ENCODE results near the gene MARK3. TPM values are rescaled to one million over a fixed set of nuclear protein-coding genes. Genes with fewer than 3 reads are reported as not detected.

MARK3 gene
- total and polyA plus RNA-seq, 10 of the 15 experiments (the other 5 are each of a cell fraction or from before 2014, with no cell fraction given): 10.7 to 75.1 (median 41.4) TPM

GRCh38 chr14:103533999-103534575, 148.9 kb downstream of the MARK3 start:
- Histone ChIP-seq H3K9me3 (replicated peaks; ENCODE audit: control insufficient read depth, insufficient read depth, low read length) (no peaks in the 10 kb centered on the region), H3K4me2 (ENCODE audit: control insufficient read depth, insufficient read depth) (no peak overlapping the region), H3K79me2 (ENCODE audit: control insufficient read depth, insufficient read depth, low read length) (peaks cover 24% of the 10 kb centered on the region), H2AFZ (ENCODE audit: control insufficient read depth, low read depth, low read length) (no peak overlapping the region), H3K27ac (ENCODE audit: control insufficient read depth, insufficient read depth) (no peak overlapping the region), H3K27me3 (replicated peaks in 1 of 2; ENCODE audit: control insufficient read depth in 2 of 2, insufficient read depth in 2 of 2, low read length in 1 of 2) (no peaks in the 10 kb centered on the region), H3K4me3 (no peak overlapping the region), H4K20me1 (ENCODE audit: control insufficient read depth, insufficient read depth) (no peaks in the 10 kb centered on the region), H3K9ac (ENCODE audit: control insufficient read depth, insufficient read depth, low read length) (no peak overlapping the region), H3K4me1 (ENCODE audit: control insufficient read depth, insufficient read depth, low read length) (peaks cover 6% of the 10 kb centered on the region), H3K36me3 (ENCODE audit: control insufficient read depth in 2 of 2, insufficient read depth in 2 of 2, low read length in 1 of 2) (peaks cover 0 to 6% of the 10 kb centered on the region in 2 experiments; a peak in 2 of 4 replicates)
- CTCF ChIA-PET: no interaction called here
- SMC1A ChIA-PET (ENCODE audit: uncharacterized antibody, unreplicated experiment): no interaction called here
- RAD21 ChIA-PET (ENCODE audit: unreplicated experiment): no interaction called here
- DNase-seq (ENCODE audit: low read depth, low spot score) (no peak), FAIRE-seq (no peak), ATAC-seq (no peak)
- intact Hi-C loops (cut with micrococcal nuclease; ENCODE audit: unreplicated experiment) (no loop called here), in situ Hi-C loops (cut with MboI) (no loop called here)
- TF ChIP-seq RELB (IDR thresholded peaks at IDR 0.05; ENCODE audit: low read depth) (no peak), KDM1A (IDR thresholded peaks at IDR 0.05; ENCODE audit: borderline replicate concordance) (no peak)
- POLR2A ChIA-PET: no interaction called here
- WGBS (ENCODE audit: insufficient coverage, insufficient replicate concordance, low lambda C conversion rate, missing lambda C conversion rate): 92% methylated on average over 23 of the region's 25 CpGs
- no TSS peak for BruUV-seq (replicated peaks)

GRCh38 chr14:103534576-103535061, 149.4 kb downstream of the MARK3 start:
- WGBS (ENCODE audit: insufficient coverage, insufficient replicate concordance, low lambda C conversion rate, missing lambda C conversion rate): 86% methylated on average over 22 of the region's 22 CpGs
- ChIA-PET CTCF (interaction anchor here (0.8 kb wide), 1 partner anchor 14 kb away, joined by 4 read pairs; no protein-coding TSS in a partner anchor), RAD21 (ENCODE audit: unreplicated experiment) (no interaction called here), POLR2A (no interaction called here), SMC1A (ENCODE audit: uncharacterized antibody, unreplicated experiment) (interaction anchor here (1.2 kb wide), 1 partner anchor 15 kb away, joined by 3 read pairs; no protein-coding TSS in a partner anchor)
- FAIRE-seq: no peak
- Histone ChIP-seq H3K79me2 (ENCODE audit: control insufficient read depth, insufficient read depth, low read length) (peaks cover 19% of the 10 kb centered on the region), H3K4me3 (no peak overlapping the region), H3K9me3 (replicated peaks; ENCODE audit: control insufficient read depth, insufficient read depth, low read length) (no peaks in the 10 kb centered on the region), H3K4me1 (ENCODE audit: control insufficient read depth, insufficient read depth, low read length) (peaks cover 6% of the 10 kb centered on the region), H3K27me3 (replicated peaks in 1 of 2; ENCODE audit: control insufficient read depth in 2 of 2, insufficient read depth in 2 of 2, low read length in 1 of 2) (no peaks in the 10 kb centered on the region), H3K36me3 (ENCODE audit: control insufficient read depth in 2 of 2, insufficient read depth in 2 of 2, low read length in 1 of 2) (peaks cover 0 to 6% of the 10 kb centered on the region in 2 experiments; a peak in 2 of 4 replicates), H4K20me1 (ENCODE audit: control insufficient read depth, insufficient read depth) (no peaks in the 10 kb centered on the region), H2AFZ (ENCODE audit: control insufficient read depth, low read depth, low read length) (no peak overlapping the region), H3K9ac (ENCODE audit: control insufficient read depth, insufficient read depth, low read length) (no peak overlapping the region), H3K27ac (ENCODE audit: control insufficient read depth, insufficient read depth) (no peak overlapping the region), H3K4me2 (ENCODE audit: control insufficient read depth, insufficient read depth) (no peak overlapping the region)
- in situ Hi-C loops (cut with MboI): no loop called here
- no peak for TF ChIP-seq ZNF622 (IDR thresholded peaks at IDR 0.05)
- ATAC-seq: no peak
- intact Hi-C loops (cut with micrococcal nuclease; ENCODE audit: unreplicated experiment): no loop called here
- no TSS peak for BruUV-seq (replicated peaks)
- no peak for DNase-seq (ENCODE audit: low read depth, low spot score)

Data from GM12878 (cell line).